Measurements from ENCODE around the gene PITPNM3. TPM values are rescaled to one million over a fixed set of nuclear protein-coding genes. Genes with fewer than 3 reads are reported as not detected.
A peak's percentile ranks its signal among the peaks of the same experiment; 100 is the strongest.
"Not testable (repeated sequence)": the region's sequence is repeated elsewhere in the genome, so short reads cannot be mapped to it uniquely, and the experiment has no call there.

PITPNM3 gene
- total RNA-seq, 4 donors from 2014 or later: 12.7 to 51.6 (median 29.7) TPM

- Histone ChIP-seq H3K27ac (no peak overlapping the region), H3K27me3 (no peaks in the 10 kb centered on the region), H3K36me3 (peaks cover 0 to 22% (median 10%) of the 10 kb centered on the region in 4 donors), H3K4me1 (peaks cover 10 to 45% (median 27%) of the 10 kb centered on the region in 4 donors), H3K9me3 (no peaks in the 10 kb centered on the region), H3K4me3 (no peak overlapping the region)
- DNase-seq: no peak
- WGBS, 2 donors (ENCODE audit: low coverage in 1 of 2): 64 to 85% methylated on average over 2 of the region's 2 CpGs
- intact Hi-C loops (cut with DNase I; ENCODE audit: low total_unique reads): no loop called here
- in situ Hi-C loops (cut with MboI; ENCODE audit: low pct_ligation_motif_present in 1 of 4, low pct_unique_long_range_greater_than_20kb in 1 of 4, low sequenced_read_pairs in 3 of 4): no loop called here
- TF ChIP-seq POLR2AphosphoS5 (IDR thresholded peaks at IDR 0.05) (no peak), POLR2A (IDR thresholded peaks at IDR 0.05) (no peak), CTCF (IDR thresholded peaks at IDR 0.05) (no peak), EP300 (IDR thresholded peaks at IDR 0.05; ENCODE audit: low read depth) (no peak)
These were observed 40.2 kb upstream of the PITPNM3 start for GRCh38 chr17:6596511-6596910.

GRCh38 chr17:6596081-6596480, 39.7 kb upstream of the PITPNM3 start:
- intact Hi-C loops (cut with DNase I; ENCODE audit: low total_unique reads): no loop called here
- 95% methylated on average over 7 of the region's 7 CpGs for WGBS, 2 donors (ENCODE audit: low coverage in 1 of 2)
- Histone ChIP-seq H3K27me3 (no peaks in the 10 kb centered on the region), H3K9me3 (no peaks in the 10 kb centered on the region), H3K4me1 (peaks cover 10 to 45% (median 27%) of the 10 kb centered on the region in 4 donors), H3K27ac (no peak overlapping the region), H3K36me3 (peaks cover 0 to 22% (median 10%) of the 10 kb centered on the region in 4 donors), H3K4me3 (no peak overlapping the region)
- in situ Hi-C loops (cut with MboI; ENCODE audit: low pct_ligation_motif_present in 1 of 4, low pct_unique_long_range_greater_than_20kb in 1 of 4, low sequenced_read_pairs in 3 of 4): no loop called here
- no peak for DNase-seq
- TF ChIP-seq POLR2AphosphoS5 (IDR thresholded peaks at IDR 0.05) (no peak), POLR2A (IDR thresholded peaks at IDR 0.05) (no peak), CTCF (IDR thresholded peaks at IDR 0.05) (no peak), EP300 (IDR thresholded peaks at IDR 0.05; ENCODE audit: low read depth) (no peak)

- in situ Hi-C loops (cut with MboI; ENCODE audit: low pct_ligation_motif_present in 1 of 4, low pct_unique_long_range_greater_than_20kb in 1 of 4, low sequenced_read_pairs in 3 of 4); H3K27me3 ChIP-seq; DNase-seq; intact Hi-C loops (cut with DNase I; ENCODE audit: low total_unique reads); H3K27ac ChIP-seq; H3K9me3 ChIP-seq; H3K4me3 ChIP-seq: not testable (repeated sequence)
- Histone ChIP-seq H3K36me3 (peaks cover 0 to 44% (median 18%) of the 10 kb centered on the region in 4 donors), H3K4me1 (peaks cover 0 to 23% (median 14%) of the 10 kb centered on the region in 4 donors)
- 96% methylated on average over 14 of the region's 14 CpGs; no CpG with 5 or more reads in 1 of the 2 donors for WGBS, 2 donors (ENCODE audit: low coverage in 1 of 2)
These were observed 37.0 kb upstream of the PITPNM3 start for GRCh38 chr17:6593371-6593770.

GRCh38 chr17:6592173-6592572, 35.8 kb upstream of the PITPNM3 start:
- Histone ChIP-seq H3K36me3 (peaks cover 0 to 55% (median 24%) of the 10 kb centered on the region in 4 donors), H3K4me3 (no peak overlapping the region), H3K27ac (peak overlapping the region in 3 of 4 donors; percentile 8 to 25 (median 18)), H3K27me3 (no peaks in the 10 kb centered on the region), H3K4me1 (peaks cover 0 to 14% (median 7%) of the 10 kb centered on the region in 4 donors), H3K9me3 (no peaks in the 10 kb centered on the region)
- intact Hi-C loops (cut with DNase I; ENCODE audit: low total_unique reads) (no loop called here), in situ Hi-C loops (cut with MboI; ENCODE audit: low pct_ligation_motif_present in 1 of 4, low pct_unique_long_range_greater_than_20kb in 1 of 4, low sequenced_read_pairs in 3 of 4) (no loop called here)
- 55 to 57% methylated on average over 6 of the region's 6 CpGs for WGBS, 2 donors (ENCODE audit: low coverage in 1 of 2)
- no peak for DNase-seq
- TF ChIP-seq CTCF (IDR thresholded peaks at IDR 0.05) (no peak), POLR2A (IDR thresholded peaks at IDR 0.05) (no peak), POLR2AphosphoS5 (IDR thresholded peaks at IDR 0.05) (no peak), EP300 (IDR thresholded peaks at IDR 0.05; ENCODE audit: low read depth) (no peak)

GRCh38 chr17:6591599-6592158, 35.3 kb upstream of the PITPNM3 start:
- in situ Hi-C loops (cut with MboI; ENCODE audit: low pct_ligation_motif_present in 1 of 4, low pct_unique_long_range_greater_than_20kb in 1 of 4, low sequenced_read_pairs in 3 of 4): no loop called here
- 64 to 69% methylated on average over 3 to 7 of the region's 7 CpGs for WGBS, 2 donors (ENCODE audit: low coverage in 1 of 2)

More at GRCh38 chr17:6591599-6592158, 35.3 kb upstream of the PITPNM3 start:
- no peak for DNase-seq
- H3K36me3 ChIP-seq: peaks cover 0 to 59% (median 26%) of the 10 kb centered on the region in 4 donors
- peaks cover 0 to 14% (median 7%) of the 10 kb centered on the region in 4 donors for H3K4me1 ChIP-seq
- H3K4me3 ChIP-seq: no peak overlapping the region
- TF ChIP-seq EP300 (IDR thresholded peaks at IDR 0.05; ENCODE audit: low read depth): no peak
- TF ChIP-seq POLR2AphosphoS5 (IDR thresholded peaks at IDR 0.05): no peak
- no peak for TF ChIP-seq CTCF (IDR thresholded peaks at IDR 0.05)
- no peak for TF ChIP-seq POLR2A (IDR thresholded peaks at IDR 0.05)
- no peaks in the 10 kb centered on the region for H3K9me3 ChIP-seq
- peak overlapping the region in 3 of 4 donors; percentile 8 to 25 (median 18) for H3K27ac ChIP-seq
- no peaks in the 10 kb centered on the region for H3K27me3 ChIP-seq
- intact Hi-C loops (cut with DNase I; ENCODE audit: low total_unique reads): no loop called here

All from transverse colon (tissue), 4 donors.